Body of pancreas (tissue), 4 donors: ENCODE data around the gene URM1. TPM values are rescaled to one million over a fixed set of nuclear protein-coding genes. Genes with fewer than 3 reads are reported as not detected.

Experiments
- ATAC-seq: fragments of 150-250 bp; one replicate; pipeline ENCODE4 v1.9.1; 2016
- DNase-seq, 4 donors: peaks; one replicate each; pipeline ENCODE4 v3.0.0-alpha.2; 2019
- H3K27ac ChIP-seq, 4 donors: fragments of 200-600 bp; sonication (generic); 1 replicate in 3 of 4; 2 replicates in 1 of 4; pipeline versions ENCODE4 v1.5.1 to v1.6.1; 2016 to 2019; ENCODE audit warnings: mild to moderate bottlenecking in 1 of 4, mixed read lengths in 1 of 4, moderate library complexity in 1 of 4
- H3K27me3 ChIP-seq, 2 donors: fragments of 200-600 bp; sonication (generic); one replicate each; pipeline ENCODE4 v1.6.0; 2016; ENCODE audit warnings: mild to moderate bottlenecking in 1 of 2
- H3K36me3 ChIP-seq, 2 donors: fragments of 200-600 bp; sonication (generic); replicated peaks in 1 of 2; 2 replicates each; pipeline ENCODE4 v1.5.1; 2016; ENCODE audit warnings: low read depth in 2 of 2; ENCODE audit not compliant: insufficient read depth in 1 of 2
- H3K4me1 ChIP-seq: fragments of 200-600 bp; sonication (generic); one replicate; pipeline ENCODE4 v1.6.0; 2016
- H3K4me3 ChIP-seq, 2 donors: fragments of 200-600 bp; sonication (generic); 1 replicate in 1 of 2; 2 replicates in 1 of 2; pipeline ENCODE4 v1.5.1; 2016 to 2019
- H3K9me3 ChIP-seq, 3 donors: fragments of 200-600 bp; sonication (generic); 1 replicate in 2 of 3; 2 replicates in 1 of 3; pipeline ENCODE4 v1.5.1; 2016
- POLR2A ChIP-seq, 3 donors: fragments of 450-650 bp; IDR thresholded peaks; one replicate each; pipeline ENCODE4 v1.6.1; 2016; ENCODE audit warnings: antibody characterized with exemption in 3 of 3, mild to moderate bottlenecking in 2 of 3
- WGBS, 2 donors: methylation state at CpG; one replicate each; pipeline ENCODE4 v1.1.5; 2017; 5-methylcytosine and 5-hydroxymethylcytosine counted together
- intact Hi-C: fragments of 100-400 bp; cut with DNase I; formaldehyde crosslinking; loops from one replicate; pipeline ENCODE4 v1.15.1; 2023
- total RNA-seq, 2 donors: library from RNA; depleted of rRNA; stranded (reverse); fragments of >200 nt; gene quantifications; one replicate each; pipeline ENCODE4 v1.1.0, GENCODE V29; 2016
- TF ChIP-seq, protein P1 (sequence below), 7 experiments: fragments of 450-650 bp in 4 of 7; fragments of 200-600 bp in 3 of 7; sonication (generic) in 3 of 7; IDR thresholded peaks; one replicate each; pipeline ENCODE4 v1.5.1; 2016 to 2019; ENCODE audit warnings: antibody characterized with exemption in 7 of 7

The URM1 gene
- total RNA-seq, 2 donors from 2014 or later = 15.6 to 23.4 TPM

DNA sequence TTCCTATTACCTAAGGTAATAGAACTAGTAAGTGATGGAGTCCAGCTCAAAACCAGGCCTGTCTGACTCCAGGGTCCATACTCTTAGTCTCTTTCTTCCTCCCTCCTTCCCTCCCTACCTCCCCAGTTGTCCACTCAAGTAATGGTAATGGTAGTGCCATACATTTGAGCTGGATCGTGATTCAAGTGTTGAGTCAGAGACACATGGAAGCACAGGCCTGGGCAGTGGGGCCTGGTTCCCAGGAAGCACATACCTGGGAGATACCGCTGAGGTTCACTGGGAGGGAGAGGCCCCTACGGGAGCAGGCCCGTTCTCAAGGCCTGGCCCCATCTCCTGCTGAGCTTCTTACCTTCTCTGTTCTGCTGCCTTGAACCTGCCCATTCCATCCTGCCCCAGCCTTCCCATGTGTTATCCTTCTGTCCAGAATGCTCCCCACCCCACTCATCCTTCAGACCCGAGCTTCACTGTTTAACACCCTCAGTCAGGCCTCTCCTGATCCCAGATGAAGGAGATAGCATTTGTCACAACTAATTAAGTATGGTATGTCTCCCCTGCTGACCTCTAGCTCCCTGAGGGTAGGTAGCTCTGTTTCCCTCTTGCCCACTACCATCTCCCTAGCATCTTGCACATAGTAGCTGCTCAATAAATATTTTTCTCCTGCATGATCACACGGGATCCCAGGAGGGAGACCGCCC lies 13.8 kb downstream of the URM1 start:
- Histone ChIP-seq H3K36me3 (peaks cover 6 to 25% of the 10 kb centered on the region in 2 donors), H3K4me1 (no peaks in the 10 kb centered on the region), H3K4me3 (no peak overlapping the region), H3K9me3 (no peaks in the 10 kb centered on the region), H3K27me3 (no peaks in the 10 kb centered on the region), H3K27ac (no peak overlapping the region)
- WGBS, 2 donors = 93 to 97% methylated on average over 7 of the region's 7 CpGs
- ATAC-seq (no peak), DNase-seq (no peak)
- no peak for TF ChIP-seq POLR2A (IDR thresholded peaks at IDR 0.05)
- TF ChIP-seq, protein P1, sequence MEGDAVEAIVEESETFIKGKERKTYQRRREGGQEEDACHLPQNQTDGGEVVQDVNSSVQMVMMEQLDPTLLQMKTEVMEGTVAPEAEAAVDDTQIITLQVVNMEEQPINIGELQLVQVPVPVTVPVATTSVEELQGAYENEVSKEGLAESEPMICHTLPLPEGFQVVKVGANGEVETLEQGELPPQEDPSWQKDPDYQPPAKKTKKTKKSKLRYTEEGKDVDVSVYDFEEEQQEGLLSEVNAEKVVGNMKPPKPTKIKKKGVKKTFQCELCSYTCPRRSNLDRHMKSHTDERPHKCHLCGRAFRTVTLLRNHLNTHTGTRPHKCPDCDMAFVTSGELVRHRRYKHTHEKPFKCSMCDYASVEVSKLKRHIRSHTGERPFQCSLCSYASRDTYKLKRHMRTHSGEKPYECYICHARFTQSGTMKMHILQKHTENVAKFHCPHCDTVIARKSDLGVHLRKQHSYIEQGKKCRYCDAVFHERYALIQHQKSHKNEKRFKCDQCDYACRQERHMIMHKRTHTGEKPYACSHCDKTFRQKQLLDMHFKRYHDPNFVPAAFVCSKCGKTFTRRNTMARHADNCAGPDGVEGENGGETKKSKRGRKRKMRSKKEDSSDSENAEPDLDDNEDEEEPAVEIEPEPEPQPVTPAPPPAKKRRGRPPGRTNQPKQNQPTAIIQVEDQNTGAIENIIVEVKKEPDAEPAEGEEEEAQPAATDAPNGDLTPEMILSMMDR (IDR thresholded peaks at IDR 0.05) = no peak
- intact Hi-C loops = no loop called here

DNA sequence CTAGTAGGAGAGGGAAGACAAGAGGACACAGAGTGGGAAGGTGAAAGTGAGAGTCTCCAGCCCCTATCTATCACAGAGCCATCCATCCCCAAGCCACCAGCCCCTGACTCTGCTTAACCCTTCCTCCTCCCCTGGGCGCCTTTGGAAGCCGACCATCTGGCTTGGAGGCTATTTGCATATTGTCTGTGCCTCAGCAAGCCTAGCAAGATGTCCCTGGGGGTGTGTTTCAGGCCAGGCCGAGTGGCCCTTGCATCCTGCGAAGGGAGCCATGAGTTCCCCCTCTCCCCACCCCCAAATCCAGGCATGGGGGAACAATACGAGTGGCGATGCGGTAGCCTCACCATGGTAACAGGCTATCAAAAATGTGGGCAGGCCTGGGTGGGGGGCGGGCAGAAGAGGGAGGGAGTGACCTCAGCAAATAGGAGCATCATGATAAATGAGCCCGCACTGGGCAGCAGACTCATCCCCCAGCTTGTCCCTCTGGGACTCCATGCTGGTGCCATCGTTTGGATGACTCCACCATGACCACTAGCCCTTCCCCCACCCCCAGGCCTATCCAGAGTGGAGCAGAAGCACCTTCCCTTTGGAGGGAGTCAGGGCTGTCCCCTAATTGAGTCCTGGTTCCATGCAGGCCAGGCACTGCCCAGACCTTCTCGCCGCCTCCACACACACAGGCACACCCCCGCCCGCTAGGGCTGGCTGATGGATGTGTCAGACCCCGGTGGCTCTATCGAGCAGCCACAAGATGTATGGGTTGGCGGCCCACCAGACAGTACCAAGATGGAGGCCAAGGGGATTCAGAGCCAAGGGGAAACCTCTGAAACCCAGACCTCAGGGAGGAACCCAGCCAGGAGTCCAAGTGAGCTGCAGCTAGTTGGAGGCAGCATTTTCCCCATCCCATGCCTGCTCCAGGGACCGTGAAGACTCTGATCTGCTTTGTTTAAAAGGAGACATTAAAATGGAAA lies 14.6 kb downstream of the URM1 start:
- no peaks in the 10 kb centered on the region for H3K27me3 ChIP-seq
- no peak for TF ChIP-seq POLR2A (IDR thresholded peaks at IDR 0.05)
- TF ChIP-seq, protein P1 (IDR thresholded peaks at IDR 0.05) = no peak
- H3K4me1 ChIP-seq = no peaks in the 10 kb centered on the region
- H3K36me3 ChIP-seq = peaks cover 6 to 25% of the 10 kb centered on the region in 2 donors
- no peak overlapping the region for H3K4me3 ChIP-seq
- WGBS, 2 donors = 87% methylated on average over 11 to 18 of the region's 18 CpGs
- intact Hi-C loops = no loop called here
- H3K27ac ChIP-seq = no peak overlapping the region
- no peak for DNase-seq
- ATAC-seq = no peak
- no peaks in the 10 kb centered on the region for H3K9me3 ChIP-seq

DNA sequence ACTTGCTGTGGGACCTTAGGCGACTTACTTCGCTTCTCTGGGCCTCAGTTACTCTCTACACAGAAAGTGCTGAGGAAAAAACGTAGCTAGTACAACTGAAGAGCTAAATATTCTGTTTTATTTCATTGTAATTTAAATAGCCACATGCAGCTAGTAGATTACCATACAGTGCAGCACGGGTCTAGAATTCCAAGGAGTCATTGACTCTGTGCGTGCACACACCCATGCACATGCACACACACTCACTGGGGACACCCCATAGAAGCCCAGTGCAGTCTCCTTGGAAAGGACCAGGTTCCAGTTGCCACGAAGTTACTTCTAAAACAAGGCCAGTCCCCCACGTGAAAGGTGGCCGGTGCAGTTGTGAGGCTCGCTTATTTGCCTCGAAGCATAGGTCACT lies 17.0 kb downstream of the URM1 start:
- Histone ChIP-seq H3K36me3 (peaks cover 6 to 28% of the 10 kb centered on the region in 2 donors), H3K27ac (no peak overlapping the region), H3K4me1 (no peaks in the 10 kb centered on the region), H3K4me3 (no peak overlapping the region), H3K9me3 (no peaks in the 10 kb centered on the region), H3K27me3 (no peaks in the 10 kb centered on the region)
- no peak for TF ChIP-seq POLR2A (IDR thresholded peaks at IDR 0.05)
- TF ChIP-seq, protein P1 (IDR thresholded peaks at IDR 0.05) = no peak
- intact Hi-C loops = no loop called here
- WGBS, 2 donors = 83 to 87% methylated on average over 4 to 10 of the region's 10 CpGs
- DNase-seq (no peak), ATAC-seq (no peak)

DNA sequence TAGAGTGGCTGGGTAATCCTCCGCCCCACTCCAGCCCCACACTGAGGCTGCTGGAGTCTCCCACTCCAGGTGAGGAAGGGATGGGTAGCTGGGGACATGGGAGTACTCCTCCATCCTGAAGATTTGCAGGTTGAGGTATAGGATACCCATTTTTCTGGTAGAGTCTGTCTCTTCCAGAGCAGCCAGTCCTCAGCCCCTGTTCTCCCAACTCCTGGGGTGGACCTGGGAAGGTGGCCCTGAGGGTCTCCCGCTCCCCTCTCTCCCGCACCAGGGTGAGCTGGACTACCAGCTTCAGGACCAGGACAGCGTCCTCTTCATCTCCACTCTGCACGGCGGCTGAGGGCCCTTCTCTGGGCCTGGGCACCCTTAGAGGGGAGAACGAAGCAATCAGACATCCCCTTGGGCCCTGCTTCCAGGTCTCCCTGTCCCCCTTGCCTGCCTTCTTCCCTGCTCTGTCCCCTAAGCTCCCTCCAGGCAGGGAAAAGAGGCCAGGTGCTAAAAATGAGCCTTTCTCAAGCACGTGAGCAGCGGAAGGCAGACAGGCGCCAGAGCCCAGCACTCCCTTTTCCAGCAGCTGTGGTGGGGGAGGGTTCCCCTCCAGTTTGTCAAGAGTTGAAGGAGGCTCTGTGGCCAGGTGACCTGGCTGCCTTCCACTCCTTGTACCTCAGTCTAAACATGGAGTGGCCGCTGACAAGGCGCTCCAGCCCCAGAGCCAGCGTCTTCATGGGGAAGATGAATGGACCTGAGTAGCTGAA lies 18.4 kb downstream of the URM1 start:
- no peak for TF ChIP-seq POLR2A (IDR thresholded peaks at IDR 0.05)
- TF ChIP-seq, protein P1 (IDR thresholded peaks at IDR 0.05) = no peak
- H3K27me3 ChIP-seq = no peaks in the 10 kb centered on the region
- ATAC-seq (no peak), DNase-seq (no peak)
- peaks cover 6 to 28% of the 10 kb centered on the region in 2 donors for H3K36me3 ChIP-seq
- H3K27ac ChIP-seq = no peak overlapping the region
- H3K4me1 ChIP-seq = no peaks in the 10 kb centered on the region
- intact Hi-C loops = no loop called here
- no peaks in the 10 kb centered on the region for H3K9me3 ChIP-seq
- WGBS, 2 donors = 75 to 82% methylated on average over 9 to 13 of the region's 13 CpGs
- no peak overlapping the region for H3K4me3 ChIP-seq
